Brain microvascular endothelial cell (primary cell): ENCODE data around the gene CARD14.
A peak's percentile ranks its signal among the peaks of the same experiment; 100 is the strongest.

Experiments used
- DNase-seq: peaks from one replicate; pipeline ENCODE4 v3.0.0-alpha.2; 2020
- H3K27ac ChIP-seq: fragments of 250-450 bp; sonication (Bioruptor Pico); 2 replicates; pipeline ENCODE4 v1.5.1; 2020; ENCODE audit warnings: mild to moderate bottlenecking, moderate library complexity
- H3K27me3 ChIP-seq: fragments of 250-450 bp; sonication (Bioruptor Pico); replicated peaks from 2 replicates; pipeline ENCODE4 v1.5.1; 2020; ENCODE audit warnings: mild to moderate bottlenecking
- H3K36me3 ChIP-seq: fragments of 250-450 bp; sonication (Bioruptor Pico); replicated peaks from 2 replicates; pipeline ENCODE4 v1.5.1; 2020; ENCODE audit warnings: mild to moderate bottlenecking
- H3K4me3 ChIP-seq: 2 replicates; pipeline ENCODE4 v1.5.1; 2011; ENCODE audit warnings: low read depth, mild to moderate bottlenecking, control low read depth, low read length, moderate library complexity
- in situ Hi-C: cut with HindIII; loops from 2 replicates; pipeline ENCODE4 v1.10.0; 2017; ENCODE audit warnings: low sequenced_read_pairs, low pct_ligation_motif_present
- TF ChIP-seq, protein P1 (sequence below): IDR thresholded peaks from 2 replicates; pipeline ENCODE4 v1.5.1; 2011; ENCODE audit warnings: low read depth, mild to moderate bottlenecking, moderate library complexity, low read length, control low read depth, inconsistent platforms; ENCODE audit errors: missing control alignments

CARD14 gene

DNA sequence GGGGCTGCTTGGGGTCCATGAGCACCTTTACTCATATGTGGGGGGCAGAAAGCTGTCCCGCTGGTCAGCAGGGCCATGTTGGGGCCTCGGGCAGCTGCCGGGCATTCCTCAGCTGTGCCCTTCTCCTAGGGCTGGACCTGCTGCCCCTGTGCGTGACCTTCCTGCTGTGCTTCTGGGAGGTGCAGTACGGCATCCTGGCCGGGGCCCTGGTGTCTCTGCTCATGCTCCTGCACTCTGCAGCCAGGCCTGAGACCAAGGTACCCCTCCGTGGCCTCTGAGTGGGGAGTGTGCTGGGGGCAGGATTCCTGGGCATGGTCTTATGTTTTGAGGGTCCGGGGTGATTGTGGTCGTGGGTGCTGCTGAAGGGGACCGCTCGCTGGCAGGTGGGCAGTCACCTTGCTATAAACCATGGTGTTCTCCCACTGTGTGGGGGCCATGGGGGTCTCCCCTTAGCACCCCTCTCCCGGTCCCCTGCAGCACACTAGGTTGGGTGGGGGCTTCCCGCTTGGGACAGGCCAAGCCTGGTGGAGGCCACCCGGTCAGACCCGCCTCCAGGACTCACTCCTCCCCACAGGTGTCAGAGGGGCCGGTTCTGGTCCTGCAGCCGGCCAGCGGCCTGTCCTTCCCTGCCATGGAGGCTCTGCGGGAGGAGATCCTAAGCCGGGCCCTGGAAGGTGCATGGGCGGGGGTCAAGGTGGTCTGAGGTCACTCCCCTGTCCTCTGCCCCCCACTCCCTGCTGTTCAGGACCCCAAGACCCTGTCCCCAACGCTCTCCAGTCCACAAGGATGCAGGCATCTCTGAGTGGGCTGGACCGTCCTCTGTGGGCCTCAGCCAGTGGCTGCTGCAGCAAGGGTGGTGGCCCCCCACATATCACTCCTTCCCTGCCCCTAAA, 78.4 kb downstream of the CARD14 start:
- Histone ChIP-seq H3K27ac (no peak overlapping the region), H3K36me3 (no peaks in the 10 kb centered on the region), H3K4me3 (no peak overlapping the region), H3K27me3 (no peaks in the 10 kb centered on the region)
- TF ChIP-seq, protein P1, sequence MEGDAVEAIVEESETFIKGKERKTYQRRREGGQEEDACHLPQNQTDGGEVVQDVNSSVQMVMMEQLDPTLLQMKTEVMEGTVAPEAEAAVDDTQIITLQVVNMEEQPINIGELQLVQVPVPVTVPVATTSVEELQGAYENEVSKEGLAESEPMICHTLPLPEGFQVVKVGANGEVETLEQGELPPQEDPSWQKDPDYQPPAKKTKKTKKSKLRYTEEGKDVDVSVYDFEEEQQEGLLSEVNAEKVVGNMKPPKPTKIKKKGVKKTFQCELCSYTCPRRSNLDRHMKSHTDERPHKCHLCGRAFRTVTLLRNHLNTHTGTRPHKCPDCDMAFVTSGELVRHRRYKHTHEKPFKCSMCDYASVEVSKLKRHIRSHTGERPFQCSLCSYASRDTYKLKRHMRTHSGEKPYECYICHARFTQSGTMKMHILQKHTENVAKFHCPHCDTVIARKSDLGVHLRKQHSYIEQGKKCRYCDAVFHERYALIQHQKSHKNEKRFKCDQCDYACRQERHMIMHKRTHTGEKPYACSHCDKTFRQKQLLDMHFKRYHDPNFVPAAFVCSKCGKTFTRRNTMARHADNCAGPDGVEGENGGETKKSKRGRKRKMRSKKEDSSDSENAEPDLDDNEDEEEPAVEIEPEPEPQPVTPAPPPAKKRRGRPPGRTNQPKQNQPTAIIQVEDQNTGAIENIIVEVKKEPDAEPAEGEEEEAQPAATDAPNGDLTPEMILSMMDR = no peak
- DNase-seq = no peak
- in situ Hi-C loops = no loop called here

DNA sequence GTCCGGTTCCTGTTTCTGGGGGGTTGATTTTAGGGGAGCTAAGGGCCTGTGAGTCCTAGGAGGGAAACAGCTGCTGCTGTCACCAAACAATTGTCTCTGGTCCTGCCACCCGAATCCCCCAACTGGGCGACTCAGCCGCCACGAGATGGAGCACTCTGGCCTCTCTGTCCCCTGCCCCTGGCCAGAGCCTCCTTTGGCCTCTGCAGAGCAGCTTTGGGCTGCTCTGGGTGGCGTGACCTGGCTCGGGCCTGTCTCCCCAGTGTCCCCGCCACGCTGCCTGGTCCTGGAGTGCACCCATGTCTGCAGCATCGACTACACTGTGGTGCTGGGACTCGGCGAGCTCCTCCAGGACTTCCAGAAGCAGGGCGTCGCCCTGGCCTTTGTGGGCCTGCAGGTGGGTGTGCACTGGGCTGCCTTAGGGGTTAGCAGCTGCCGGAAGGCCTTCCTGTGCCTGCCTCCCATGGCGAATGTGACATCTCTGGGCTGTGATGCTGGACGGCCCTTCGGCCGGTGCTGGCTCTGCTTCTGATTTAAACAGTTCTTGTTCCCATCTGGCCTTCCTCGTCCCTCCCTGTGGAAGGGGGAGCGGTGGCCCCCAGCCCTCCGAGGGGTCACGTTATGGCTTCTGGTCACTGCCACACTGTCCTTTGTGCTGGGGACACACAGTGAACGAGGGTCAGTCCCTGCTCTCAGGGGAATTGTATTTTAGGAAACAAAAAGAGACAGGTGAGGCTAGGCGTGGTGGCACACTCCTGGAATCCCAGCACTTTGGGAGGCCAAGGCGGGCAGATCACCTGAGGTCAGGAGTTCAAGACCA, 79.3 kb downstream of the CARD14 start:
- Histone ChIP-seq H3K27ac (no peak overlapping the region), H3K36me3 (no peaks in the 10 kb centered on the region), H3K27me3 (no peaks in the 10 kb centered on the region), H3K4me3 (no peak overlapping the region)
- TF ChIP-seq, protein P1 = no peak
- in situ Hi-C loops = no loop called here
- DNase-seq = no peak

DNA sequence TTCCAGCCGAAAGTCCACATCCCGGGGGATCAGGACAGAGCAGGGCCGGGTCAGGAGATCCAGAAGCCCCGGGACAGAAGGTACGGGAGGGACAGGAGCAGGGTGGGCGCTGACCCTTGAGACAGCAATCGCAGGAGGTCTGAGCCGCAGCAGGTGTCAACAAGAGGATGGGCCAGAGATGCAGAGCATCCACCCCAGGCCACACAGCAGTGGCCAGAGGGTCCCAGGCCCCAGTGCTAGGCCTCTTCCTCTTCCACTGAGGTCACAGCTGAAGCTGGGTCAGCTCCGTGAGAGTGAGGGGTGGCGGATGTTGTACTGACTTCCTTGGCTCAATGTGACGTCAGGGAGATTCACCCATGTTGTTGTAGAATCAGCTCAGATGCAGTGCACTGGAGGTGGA, 82.1 kb downstream of the CARD14 start:
- no peaks in the 10 kb centered on the region for H3K36me3 ChIP-seq
- no peak for DNase-seq
- H3K27ac ChIP-seq = no peak overlapping the region
- H3K4me3 ChIP-seq = no peak overlapping the region
- in situ Hi-C loops = no loop called here
- TF ChIP-seq, protein P1 = no peak
- no peaks in the 10 kb centered on the region for H3K27me3 ChIP-seq

DNA sequence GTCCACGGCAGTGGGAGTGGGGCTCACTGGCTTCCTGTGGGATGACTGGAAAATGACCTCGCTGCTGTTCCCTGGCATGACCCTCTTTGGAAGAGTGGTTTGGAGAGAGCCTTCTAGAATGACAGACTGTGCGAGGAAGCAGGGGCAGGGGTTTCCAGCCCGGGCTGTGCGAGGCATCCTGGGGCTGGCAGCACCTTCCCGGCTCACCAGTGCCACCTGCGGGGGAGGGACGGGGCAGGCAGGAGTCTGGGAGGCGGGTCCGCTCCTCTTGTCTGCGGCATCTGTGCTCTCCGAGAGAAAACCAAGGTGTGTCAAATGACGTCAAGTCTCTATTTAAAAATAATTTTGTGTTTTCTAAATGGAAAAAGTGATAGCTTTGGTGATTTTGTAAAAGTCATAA, 83.0 kb downstream of the CARD14 start:
- in situ Hi-C loops = no loop called here
- DNase-seq = no peak
- no peaks in the 10 kb centered on the region for H3K27me3 ChIP-seq
- H3K4me3 ChIP-seq = no peak overlapping the region
- H3K36me3 ChIP-seq = no peaks in the 10 kb centered on the region
- TF ChIP-seq, protein P1 = peak; percentile 57
- H3K27ac ChIP-seq = no peak overlapping the region

DNA sequence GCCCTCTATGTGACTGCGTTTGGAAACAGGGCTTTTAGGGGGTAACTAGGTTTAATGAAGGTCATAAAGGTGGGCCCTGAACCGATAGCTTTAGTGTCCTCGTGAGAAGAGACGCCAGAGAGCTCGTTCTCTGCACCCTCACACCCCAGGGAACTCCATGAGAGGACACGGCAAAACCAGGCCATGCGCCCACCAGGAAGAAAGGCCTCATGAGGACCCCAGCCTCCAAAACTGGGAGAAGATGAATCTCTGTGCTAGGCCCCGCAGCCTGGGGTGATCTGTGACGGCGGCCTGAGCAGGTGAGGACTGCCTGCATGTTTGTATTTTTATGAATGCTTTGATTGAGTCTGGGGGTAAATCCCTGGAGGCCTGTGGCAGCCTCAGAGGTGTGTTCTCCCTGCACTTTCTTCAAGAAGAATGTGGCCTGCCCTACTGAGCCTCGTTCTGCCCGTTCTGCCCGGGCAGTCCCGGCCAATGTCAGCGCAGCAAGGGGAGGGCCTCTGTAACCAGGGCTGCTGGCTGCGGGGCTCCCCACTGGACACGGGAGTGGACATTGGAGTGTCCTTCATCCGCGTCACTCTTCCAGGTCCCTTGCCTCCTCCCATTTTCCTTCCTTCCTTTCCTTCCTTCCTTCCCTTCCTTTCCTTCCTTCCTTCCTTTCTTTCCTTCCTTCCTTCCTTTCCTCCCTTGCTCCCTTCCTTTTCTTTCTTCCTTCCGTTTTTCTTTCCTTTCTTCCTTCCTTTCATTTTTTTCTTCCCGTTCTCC, 84.0 kb downstream of the CARD14 start:
- Histone ChIP-seq H3K27me3 (no peaks in the 10 kb centered on the region), H3K36me3 (no peaks in the 10 kb centered on the region), H3K4me3 (no peak overlapping the region), H3K27ac (no peak overlapping the region)
- in situ Hi-C loops = no loop called here
- TF ChIP-seq, protein P1 = no peak
- no peak for DNase-seq
